Measurements from ENCODE around the gene DNASE1L3.

The DNASE1L3 gene

DNA sequence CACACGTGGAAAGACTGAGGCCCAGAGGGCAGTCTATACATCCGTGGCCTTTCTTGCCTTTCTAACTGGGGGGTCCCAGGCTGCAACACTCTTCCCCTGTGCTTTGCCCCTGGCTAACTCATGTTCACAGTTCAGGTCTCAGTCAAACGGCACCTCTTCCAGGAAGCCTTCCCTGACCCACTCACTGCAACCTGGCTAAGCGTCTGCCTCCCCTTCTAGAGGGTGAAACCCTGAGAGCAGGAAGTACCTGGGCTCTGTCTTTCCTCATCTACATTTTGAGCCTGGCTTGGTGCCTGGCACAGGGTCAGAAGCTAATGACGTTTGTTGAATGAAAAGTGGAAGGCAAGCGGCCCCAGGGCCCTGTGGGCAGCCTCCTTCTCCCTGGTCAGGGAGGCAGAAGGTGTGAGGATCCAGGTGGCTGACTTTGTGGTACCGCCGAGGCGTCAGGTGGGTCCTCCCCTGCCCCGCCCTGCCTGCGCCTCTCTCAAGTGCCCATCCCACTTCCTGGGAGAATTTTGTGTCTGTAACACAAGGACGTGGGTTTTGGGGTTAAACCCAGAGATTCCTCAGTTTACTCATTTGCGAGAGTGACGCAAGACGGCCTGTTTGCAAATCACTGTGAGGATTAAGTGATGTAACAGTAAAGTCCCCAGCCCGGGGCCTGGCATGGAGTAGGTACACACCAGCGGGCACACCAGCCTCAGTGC is 32.1 kb downstream of the DNASE1L3 start:
- FAIRE-seq: no peak
- no peak for DNase-seq (ENCODE audit: insufficient read length, low spot score)
- TF ChIP-seq, protein P1, sequence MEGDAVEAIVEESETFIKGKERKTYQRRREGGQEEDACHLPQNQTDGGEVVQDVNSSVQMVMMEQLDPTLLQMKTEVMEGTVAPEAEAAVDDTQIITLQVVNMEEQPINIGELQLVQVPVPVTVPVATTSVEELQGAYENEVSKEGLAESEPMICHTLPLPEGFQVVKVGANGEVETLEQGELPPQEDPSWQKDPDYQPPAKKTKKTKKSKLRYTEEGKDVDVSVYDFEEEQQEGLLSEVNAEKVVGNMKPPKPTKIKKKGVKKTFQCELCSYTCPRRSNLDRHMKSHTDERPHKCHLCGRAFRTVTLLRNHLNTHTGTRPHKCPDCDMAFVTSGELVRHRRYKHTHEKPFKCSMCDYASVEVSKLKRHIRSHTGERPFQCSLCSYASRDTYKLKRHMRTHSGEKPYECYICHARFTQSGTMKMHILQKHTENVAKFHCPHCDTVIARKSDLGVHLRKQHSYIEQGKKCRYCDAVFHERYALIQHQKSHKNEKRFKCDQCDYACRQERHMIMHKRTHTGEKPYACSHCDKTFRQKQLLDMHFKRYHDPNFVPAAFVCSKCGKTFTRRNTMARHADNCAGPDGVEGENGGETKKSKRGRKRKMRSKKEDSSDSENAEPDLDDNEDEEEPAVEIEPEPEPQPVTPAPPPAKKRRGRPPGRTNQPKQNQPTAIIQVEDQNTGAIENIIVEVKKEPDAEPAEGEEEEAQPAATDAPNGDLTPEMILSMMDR (IDR thresholded peaks at IDR 0.05; ENCODE audit: insufficient read depth, missing control alignments): no peak

DNA sequence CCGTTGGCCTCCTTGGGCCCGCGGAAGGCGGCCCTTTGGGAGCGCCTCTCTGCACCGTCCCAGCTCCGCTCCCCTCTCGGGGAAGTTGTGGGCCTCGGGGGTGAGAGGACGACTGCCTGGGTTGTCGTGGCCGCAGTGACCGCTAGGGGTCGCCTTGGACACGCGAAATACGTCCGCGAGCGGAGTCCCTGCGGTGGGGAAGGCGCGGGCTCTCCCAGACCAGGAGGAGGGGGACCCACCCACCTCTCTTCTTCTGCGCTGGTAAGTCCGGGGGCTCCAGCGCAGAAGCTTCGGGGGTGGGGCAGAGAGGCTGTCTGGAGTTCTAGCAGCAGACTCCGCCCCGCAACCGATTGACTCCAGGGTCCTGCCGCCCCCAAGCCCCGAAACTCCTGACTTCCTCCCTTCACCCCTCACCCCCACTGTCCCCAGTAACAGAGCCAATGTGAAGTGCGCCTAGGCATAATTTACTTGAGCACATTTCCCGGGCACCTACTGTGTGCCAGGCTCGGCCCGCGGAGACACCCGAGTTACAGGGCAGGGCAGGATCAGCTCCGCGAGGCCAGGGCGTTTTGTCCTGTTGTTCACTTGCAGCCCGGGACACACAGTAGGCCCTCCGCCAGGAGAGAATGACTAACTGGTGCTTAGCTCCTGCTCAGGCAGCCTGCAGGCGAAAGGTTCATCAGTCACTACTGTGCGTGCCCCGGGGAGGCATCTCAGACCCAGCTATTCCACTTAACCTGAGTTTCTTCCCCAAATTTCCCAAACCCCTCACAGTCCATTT is 32.8 kb downstream of the DNASE1L3 start:
- DNase-seq (ENCODE audit: insufficient read length, low spot score): peak; percentile 76
- no peak for FAIRE-seq
- TF ChIP-seq, protein P1 (IDR thresholded peaks at IDR 0.05; ENCODE audit: insufficient read depth, missing control alignments): peak; percentile 91

DNA sequence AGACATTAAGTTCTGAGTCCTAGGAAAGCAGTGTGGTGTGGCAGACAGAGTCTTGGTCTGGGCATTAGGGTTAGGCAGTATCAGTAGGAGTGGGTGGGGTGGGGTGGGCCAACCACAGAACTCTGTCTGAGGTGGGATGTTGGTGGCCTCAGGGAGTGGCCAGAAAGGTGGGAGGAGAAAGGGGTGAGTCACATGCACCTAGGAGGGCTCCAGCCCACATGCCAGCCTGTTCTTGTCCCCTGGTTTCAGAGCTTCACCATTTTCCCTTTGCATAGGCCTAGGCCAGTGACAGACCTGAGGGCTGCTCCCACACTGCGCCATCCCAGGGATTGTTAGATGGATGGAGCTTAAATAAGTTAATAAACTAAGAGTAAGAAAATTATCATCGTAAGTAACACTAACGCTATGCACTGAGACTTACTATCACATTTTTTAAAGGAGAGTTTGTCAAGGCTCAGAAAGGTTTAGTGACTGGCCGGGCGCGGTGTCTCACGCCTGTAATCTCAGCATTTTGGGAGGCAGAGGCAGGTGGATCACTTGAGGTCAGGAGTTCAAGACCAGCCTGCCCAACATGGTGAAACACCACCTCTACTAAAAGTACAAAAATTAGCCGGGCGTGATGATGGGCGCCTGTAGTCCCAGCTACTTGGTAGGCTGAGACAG is 33.8 kb downstream of the DNASE1L3 start:
- DNase-seq (ENCODE audit: insufficient read length, low spot score): no peak
- TF ChIP-seq, protein P1 (IDR thresholded peaks at IDR 0.05; ENCODE audit: insufficient read depth, missing control alignments): no peak
- FAIRE-seq: no peak

DNA sequence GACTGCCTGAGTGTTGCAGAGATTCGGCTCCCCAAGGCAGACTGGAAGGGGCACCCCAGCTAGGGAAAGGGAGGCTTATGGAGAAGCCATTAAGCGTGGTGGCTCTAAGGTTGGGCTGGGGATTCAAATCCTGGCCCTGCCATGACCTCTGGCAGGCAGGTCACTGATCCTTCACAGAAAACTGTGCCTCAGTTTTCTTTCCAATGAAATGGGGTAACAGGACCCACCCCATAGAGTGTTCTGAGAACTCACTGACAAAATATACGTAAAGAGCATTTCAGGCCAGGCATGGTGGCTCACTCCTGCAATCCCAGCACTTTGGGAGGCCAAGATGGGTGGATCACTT is 34.6 kb downstream of the DNASE1L3 start:
- no peak for FAIRE-seq
- TF ChIP-seq, protein P1 (IDR thresholded peaks at IDR 0.05; ENCODE audit: insufficient read depth, missing control alignments): no peak
- DNase-seq (ENCODE audit: insufficient read length, low spot score): no peak

DNA sequence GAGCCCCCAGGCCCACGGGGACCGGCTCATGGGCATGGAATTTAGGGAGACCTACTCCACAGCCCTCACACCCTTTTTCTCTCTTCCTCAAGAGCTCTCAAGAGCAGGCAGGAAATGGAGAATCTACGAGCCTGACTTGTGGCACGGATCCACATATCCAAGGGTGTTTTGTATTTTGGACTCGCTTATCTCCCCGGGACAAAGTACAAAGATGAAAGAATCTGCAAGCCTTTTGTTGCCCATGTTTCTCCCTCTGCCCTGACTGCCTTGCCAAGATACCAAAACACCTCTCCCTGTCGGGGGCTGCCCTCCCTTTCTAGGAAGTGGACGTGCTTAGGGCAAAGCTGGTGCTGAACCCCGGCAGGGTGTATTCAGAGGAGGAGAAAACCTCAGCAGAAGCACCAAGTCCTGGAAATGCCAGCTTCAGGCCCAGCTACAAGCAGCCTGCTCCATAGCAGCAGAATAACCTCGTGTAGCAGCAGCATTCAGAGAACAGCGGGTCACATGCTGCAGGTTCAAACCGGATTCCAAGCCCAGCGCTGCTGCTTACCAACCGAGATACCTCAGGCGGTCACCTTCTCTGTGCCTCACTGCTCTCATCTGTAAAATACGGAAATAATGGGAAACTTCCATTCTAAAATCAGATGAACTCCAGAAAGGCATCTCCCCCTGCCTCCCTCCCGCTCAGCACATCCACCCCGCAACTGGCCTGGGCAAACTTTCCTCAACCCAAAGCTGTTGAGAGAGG is 35.2 kb downstream of the DNASE1L3 start:
- TF ChIP-seq, protein P1 (IDR thresholded peaks at IDR 0.05; ENCODE audit: insufficient read depth, missing control alignments): no peak
- FAIRE-seq: no peak
- no peak for DNase-seq (ENCODE audit: insufficient read length, low spot score)

DNA sequence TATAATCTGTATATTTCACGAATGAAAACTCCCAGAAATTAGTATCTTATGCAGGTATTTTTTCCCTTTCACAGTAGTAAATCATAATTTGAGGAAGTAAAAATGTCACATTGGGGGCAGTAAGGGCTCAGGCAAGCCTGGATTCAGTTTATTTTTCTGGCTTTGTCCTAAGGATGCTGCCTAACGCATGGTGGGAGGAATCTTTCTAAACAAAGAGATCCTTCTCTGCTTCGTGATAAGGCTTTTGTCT is 35.7 kb downstream of the DNASE1L3 start:
- FAIRE-seq: no peak
- TF ChIP-seq, protein P1 (IDR thresholded peaks at IDR 0.05; ENCODE audit: insufficient read depth, missing control alignments): no peak

More for the DNA sequence above, 35.7 kb downstream of the DNASE1L3 start:
- no peak for DNase-seq (ENCODE audit: insufficient read length, low spot score)

Measured in D721Med (cell line).